Spinal cord (tissue), 10 donors: Measurements from ENCODE around the gene LBX1. TPM values are rescaled to one million over a fixed set of nuclear protein-coding genes. Genes with fewer than 3 reads are reported as not detected.

Source experiments
- DNase-seq, 6 donors: peaks; one replicate each; pipeline versions ENCODE4 v3.0.0 to v3.0.0-alpha.2; 2013 to 2015; ENCODE audit warnings: low spot score in 6 of 6, low read depth in 4 of 6
- H3K27ac ChIP-seq: one replicate; pipeline ENCODE4 v1.5.1; 2013; ENCODE audit warnings: low read depth, low read length, control low read depth
- H3K27me3 ChIP-seq: one replicate; pipeline ENCODE4 v1.6.1; 2013; ENCODE audit warnings: low read length; ENCODE audit not compliant: control insufficient read depth, insufficient read depth
- H3K36me3 ChIP-seq: one replicate; pipeline ENCODE4 v1.6.1; 2013; ENCODE audit warnings: low read length; ENCODE audit not compliant: control insufficient read depth, insufficient read depth
- H3K4me1 ChIP-seq: one replicate; pipeline ENCODE4 v1.6.1; 2013; ENCODE audit warnings: low read length; ENCODE audit not compliant: control insufficient read depth, insufficient read depth
- H3K4me3 ChIP-seq: one replicate; pipeline ENCODE4 v1.5.1; 2013; ENCODE audit warnings: low read depth, low read length, control low read depth
- H3K9me3 ChIP-seq: one replicate; pipeline ENCODE4 v1.6.1; 2013; ENCODE audit warnings: low read length; ENCODE audit not compliant: control insufficient read depth, insufficient read depth
- WGBS: methylation state at CpG from one replicate; pipeline ENCODE4 v1.1.5; 2013; ENCODE audit warnings: missing lambda C conversion rate; ENCODE audit not compliant: insufficient coverage; 5-methylcytosine and 5-hydroxymethylcytosine counted together
- polyA plus RNA-seq, 2 donors: library from polyadenylated mRNA; unstranded; fragments of 120-200 nt; gene quantifications; one replicate each; pipeline ENCODE4 v1.2.1, GENCODE V29; 2013; ENCODE audit not compliant: insufficient read length in 2 of 2
- total RNA-seq, 2 donors: library from RNA; depleted of rRNA in 1 of 2; stranded (reverse); fragments of 120-200 nt in 1 of 2; fragments of >200 nt in 1 of 2; gene quantifications; one replicate each; pipeline versions ENCODE4 v1.2.3 to v1.2.4, GENCODE V29; 2013 to 2014
- donor health status: healthy.

Gene LBX1
- total and polyA plus RNA-seq, 4 donors: 1.9 to 27.5 (median 15.0) TPM

DNA sequence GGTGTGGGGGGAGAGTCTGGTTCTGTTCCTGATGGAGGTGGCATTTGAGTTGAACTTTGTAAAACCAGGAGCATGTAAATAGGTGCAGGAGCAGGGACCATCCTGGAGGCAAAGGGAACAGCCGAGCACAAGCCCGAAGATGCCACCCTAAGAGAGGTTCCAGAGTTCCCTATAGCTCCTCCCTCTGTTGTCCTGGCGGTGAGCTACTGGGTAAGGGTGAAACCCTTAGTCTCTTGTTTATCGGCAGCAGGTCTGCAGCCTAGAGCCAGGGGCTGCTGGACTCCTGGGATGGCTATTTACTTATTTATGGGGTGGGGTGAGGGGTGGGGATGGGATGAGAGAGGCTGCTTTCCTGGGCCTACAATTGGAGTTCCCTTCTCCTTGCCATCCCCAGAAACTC, 6.5 kb upstream of the LBX1 start:
- H3K4me3 ChIP-seq: no peak overlapping the region
- DNase-seq: no peak
- 18% methylated on average over 3 of the region's 4 CpGs for WGBS
- no peaks in the 10 kb centered on the region for H3K9me3 ChIP-seq
- no peak overlapping the region for H3K27ac ChIP-seq
- peaks cover 12% of the 10 kb centered on the region for H3K36me3 ChIP-seq
- peaks cover 97% of the 10 kb centered on the region for H3K27me3 ChIP-seq
- peaks cover 34% of the 10 kb centered on the region for H3K4me1 ChIP-seq

DNA sequence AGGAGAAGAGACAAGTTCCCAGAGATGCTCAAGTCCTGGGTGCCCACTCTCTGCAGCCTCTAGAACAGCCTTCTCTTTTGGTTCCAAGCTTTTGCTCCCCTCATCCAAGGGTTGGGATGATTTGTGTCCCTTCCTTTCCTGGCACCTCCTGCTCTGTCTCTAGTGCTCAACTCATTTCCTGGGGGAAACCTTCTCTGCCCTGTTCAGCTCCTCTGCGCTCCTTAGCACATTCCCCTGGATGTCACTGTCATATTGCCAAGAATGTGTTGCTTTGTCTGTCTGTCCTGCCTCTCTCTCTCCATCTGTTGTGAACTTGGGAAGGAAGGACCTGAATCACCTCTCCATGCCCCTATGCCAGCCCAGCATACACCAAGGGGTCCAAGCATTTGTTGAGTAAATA, 5.1 kb upstream of the LBX1 start:
- no peaks in the 10 kb centered on the region for H3K9me3 ChIP-seq
- WGBS: 0% methylated on average over 1 of the region's 1 CpG
- H3K36me3 ChIP-seq: peaks cover 12% of the 10 kb centered on the region
- DNase-seq: no peak
- H3K4me3 ChIP-seq: no peak overlapping the region
- no peak overlapping the region for H3K27ac ChIP-seq
- H3K4me1 ChIP-seq: peaks cover 48% of the 10 kb centered on the region
- peaks cover 100% of the 10 kb centered on the region for H3K27me3 ChIP-seq

DNA sequence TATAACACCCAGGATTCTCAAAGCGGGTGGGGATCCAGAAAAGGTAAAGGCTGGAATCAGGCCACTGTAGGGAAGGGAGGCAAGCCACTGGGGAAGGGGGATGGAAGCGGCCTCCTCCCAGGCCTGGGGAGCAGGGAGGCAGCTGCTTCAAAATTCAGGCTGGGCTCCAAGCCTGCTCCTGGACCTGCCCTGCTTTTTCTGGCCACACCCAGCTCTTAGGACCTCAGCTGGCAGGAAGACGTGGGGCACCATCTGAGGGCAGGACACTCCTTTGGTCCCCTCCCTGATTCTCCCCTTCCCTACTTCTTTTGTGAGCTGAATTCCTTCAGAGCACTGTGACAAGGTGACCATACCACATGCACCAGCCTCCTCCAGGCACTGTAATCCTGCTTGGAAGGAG, 4.6 kb upstream of the LBX1 start:
- Histone ChIP-seq H3K27me3 (peaks cover 100% of the 10 kb centered on the region), H3K4me1 (peaks cover 52% of the 10 kb centered on the region), H3K4me3 (no peak overlapping the region), H3K27ac (no peak overlapping the region), H3K36me3 (peaks cover 12% of the 10 kb centered on the region), H3K9me3 (no peaks in the 10 kb centered on the region)
- DNase-seq: no peak
- 25% methylated on average over 1 of the region's 3 CpGs for WGBS

DNA sequence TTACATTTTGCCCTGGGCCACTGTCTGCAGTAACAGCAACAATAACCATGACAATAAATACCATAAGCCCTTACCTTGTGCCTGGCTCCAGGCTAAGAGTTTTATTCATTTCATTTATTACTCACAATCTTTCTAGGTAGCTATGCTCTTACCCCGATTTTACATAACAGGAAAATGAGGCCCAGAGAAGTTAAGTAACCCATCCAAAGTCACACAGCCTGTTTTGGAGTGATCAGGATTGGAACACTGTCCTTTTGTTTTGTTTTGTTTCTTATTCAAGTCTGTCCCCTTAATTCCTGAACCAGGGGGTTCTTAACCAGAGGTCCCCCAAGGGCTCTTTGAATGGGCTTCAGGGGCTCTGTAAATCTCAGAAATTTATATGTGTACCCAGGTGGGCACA, 4.2 kb upstream of the LBX1 start:
- no peak overlapping the region for H3K4me3 ChIP-seq
- H3K9me3 ChIP-seq: no peaks in the 10 kb centered on the region
- H3K27ac ChIP-seq: no peak overlapping the region
- DNase-seq: no peak
- H3K36me3 ChIP-seq: peaks cover 10% of the 10 kb centered on the region
- peaks cover 98% of the 10 kb centered on the region for H3K27me3 ChIP-seq
- no CpG with 5 or more reads among the region's 1 CpG for WGBS
- H3K4me1 ChIP-seq: peaks cover 51% of the 10 kb centered on the region

DNA sequence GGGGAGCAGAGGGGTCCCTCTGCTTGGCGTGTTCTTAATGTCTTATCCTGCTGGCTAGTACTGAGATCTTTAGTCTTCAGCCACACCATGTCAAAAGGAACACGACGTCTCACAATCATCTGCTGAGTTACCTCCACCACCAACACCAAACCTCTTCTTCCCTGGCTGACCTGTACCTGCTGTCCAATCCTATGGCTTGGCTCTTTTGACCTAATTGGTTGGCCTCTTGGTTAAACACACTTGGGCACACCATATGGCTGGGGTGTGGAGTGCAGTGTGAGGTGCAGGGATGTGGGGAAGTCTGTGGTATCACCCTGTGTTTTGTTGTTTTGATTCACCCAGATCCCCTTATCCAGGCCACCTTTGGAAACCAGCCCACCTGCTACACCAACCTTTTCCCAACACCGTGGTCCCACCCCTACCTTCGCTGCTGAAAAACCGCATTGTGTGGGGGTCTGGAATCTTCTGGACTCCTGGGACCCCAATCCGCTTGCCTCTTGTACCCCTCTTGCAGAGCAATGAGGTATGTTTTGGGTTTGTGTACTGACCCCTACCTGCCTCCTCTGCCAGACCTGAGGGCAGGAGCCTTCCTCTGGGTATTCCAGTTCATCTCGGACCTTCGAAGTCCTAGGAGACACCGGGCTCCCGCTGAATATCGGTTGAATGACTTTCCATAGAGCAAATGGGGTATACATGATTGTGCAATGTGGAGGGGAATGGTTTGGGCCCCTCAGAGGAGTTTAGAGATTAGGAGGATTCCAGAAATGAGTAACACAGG, 2.8 kb upstream of the LBX1 start:
- Histone ChIP-seq H3K27me3 (peaks cover 98% of the 10 kb centered on the region), H3K27ac (no peak overlapping the region), H3K4me3 (no peak overlapping the region), H3K9me3 (no peaks in the 10 kb centered on the region), H3K4me1 (peaks cover 51% of the 10 kb centered on the region), H3K36me3 (peaks cover 5% of the 10 kb centered on the region)
- WGBS: 25% methylated on average over 7 of the region's 12 CpGs
- no peak for DNase-seq

DNA sequence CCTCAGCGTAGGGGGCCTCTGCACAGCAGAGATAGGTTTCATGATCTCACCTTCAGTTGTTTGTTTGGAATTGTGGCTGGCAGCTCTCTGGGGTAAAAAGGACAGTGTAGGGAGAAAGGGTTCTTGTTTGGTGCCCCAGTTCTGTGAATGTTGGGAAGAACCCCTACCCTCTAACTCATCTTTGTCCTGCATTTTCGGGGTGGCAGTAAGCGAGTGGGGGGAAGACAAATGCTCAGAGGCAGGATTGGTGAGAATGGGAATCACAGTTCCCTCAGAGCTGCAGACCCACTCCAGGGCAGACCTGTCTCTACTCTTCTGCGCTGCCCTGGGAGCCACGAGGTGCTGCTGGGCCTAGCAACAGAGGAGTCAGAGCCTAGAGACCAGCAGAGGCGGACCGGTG, 1.8 kb upstream of the LBX1 start:
- H3K27ac ChIP-seq: no peak overlapping the region
- H3K4me3 ChIP-seq: no peak overlapping the region
- H3K36me3 ChIP-seq: peaks cover 3% of the 10 kb centered on the region
- no peaks in the 10 kb centered on the region for H3K9me3 ChIP-seq
- DNase-seq: peak in 1 of 6 donors; percentile 25
- WGBS: 49% methylated on average over 6 of the region's 7 CpGs
- H3K4me1 ChIP-seq: peaks cover 51% of the 10 kb centered on the region
- peaks cover 98% of the 10 kb centered on the region for H3K27me3 ChIP-seq

DNA sequence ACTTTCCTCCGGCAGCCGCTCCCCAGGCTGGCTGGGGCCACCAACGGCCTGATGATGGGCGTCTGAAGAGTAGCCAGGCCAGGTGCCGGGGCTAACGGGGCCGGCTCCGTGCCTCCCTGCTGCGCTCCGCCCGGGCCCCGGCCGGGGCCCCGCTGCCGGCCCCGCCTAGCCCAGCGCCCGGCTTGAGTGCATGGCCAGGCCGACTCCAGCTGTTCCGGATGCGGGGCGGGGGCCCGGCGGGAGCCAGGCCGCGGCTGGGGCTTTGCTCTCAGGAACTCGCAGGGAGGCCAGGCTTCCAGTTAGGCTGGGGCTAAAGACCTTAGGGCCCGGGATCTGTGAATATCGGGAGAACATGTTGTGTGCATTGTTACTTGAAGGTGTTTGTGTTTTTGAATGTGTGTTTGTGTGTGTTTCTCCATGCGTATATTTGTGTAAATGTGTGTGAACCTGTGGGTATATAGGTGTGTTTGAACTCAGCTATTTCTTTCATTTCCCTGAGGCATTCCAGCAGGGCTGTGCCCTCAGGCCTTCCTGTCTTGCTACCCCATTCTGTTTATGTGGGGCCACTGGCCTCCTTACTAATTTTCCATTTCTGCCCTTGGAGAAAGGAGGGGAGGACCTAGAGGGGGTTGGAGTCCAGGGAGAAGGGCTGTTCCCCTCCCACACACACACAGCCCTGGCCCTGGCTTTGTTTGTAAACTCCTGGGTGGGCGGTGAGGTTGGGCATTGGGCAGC, 1.1 kb upstream of the LBX1 start:
- Histone ChIP-seq H3K4me1 (peaks cover 56% of the 10 kb centered on the region), H3K4me3 (peak overlapping the region; percentile 31)
- DNase-seq: peak in 1 of 6 donors; percentile 36

DNA sequence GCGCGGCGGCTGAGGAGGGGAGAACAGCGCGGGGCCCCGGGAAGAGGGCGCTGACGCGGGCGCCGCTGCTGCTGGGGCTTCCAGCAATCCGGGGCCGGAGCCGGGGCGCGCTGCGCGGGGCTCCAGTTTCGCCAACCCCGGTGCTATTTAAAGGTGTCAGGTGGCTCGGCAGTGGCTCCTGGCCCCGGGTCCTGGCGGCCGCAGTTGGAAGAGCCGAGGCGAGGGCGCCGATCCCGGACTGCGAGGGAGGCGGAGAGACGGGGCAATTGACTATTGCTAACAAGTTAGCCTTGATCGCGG, 347 bp downstream of the LBX1 start:
- H3K4me3 ChIP-seq: no peak overlapping the region
- peaks cover 95% of the 10 kb centered on the region for H3K27me3 ChIP-seq
- peaks cover 2% of the 10 kb centered on the region for H3K36me3 ChIP-seq
- DNase-seq: no peak
- H3K4me1 ChIP-seq: peaks cover 63% of the 10 kb centered on the region
- no peak overlapping the region for H3K27ac ChIP-seq
- 0% methylated on average over 34 of the region's 34 CpGs for WGBS
- H3K9me3 ChIP-seq: no peaks in the 10 kb centered on the region

More for the DNA sequence above, 1.1 kb upstream of the LBX1 start:
- Histone ChIP-seq H3K36me3 (peaks cover 3% of the 10 kb centered on the region), H3K27me3 (peaks cover 98% of the 10 kb centered on the region), H3K9me3 (no peaks in the 10 kb centered on the region), H3K27ac (no peak overlapping the region)
- WGBS: 3% methylated on average over 30 of the region's 31 CpGs

DNA sequence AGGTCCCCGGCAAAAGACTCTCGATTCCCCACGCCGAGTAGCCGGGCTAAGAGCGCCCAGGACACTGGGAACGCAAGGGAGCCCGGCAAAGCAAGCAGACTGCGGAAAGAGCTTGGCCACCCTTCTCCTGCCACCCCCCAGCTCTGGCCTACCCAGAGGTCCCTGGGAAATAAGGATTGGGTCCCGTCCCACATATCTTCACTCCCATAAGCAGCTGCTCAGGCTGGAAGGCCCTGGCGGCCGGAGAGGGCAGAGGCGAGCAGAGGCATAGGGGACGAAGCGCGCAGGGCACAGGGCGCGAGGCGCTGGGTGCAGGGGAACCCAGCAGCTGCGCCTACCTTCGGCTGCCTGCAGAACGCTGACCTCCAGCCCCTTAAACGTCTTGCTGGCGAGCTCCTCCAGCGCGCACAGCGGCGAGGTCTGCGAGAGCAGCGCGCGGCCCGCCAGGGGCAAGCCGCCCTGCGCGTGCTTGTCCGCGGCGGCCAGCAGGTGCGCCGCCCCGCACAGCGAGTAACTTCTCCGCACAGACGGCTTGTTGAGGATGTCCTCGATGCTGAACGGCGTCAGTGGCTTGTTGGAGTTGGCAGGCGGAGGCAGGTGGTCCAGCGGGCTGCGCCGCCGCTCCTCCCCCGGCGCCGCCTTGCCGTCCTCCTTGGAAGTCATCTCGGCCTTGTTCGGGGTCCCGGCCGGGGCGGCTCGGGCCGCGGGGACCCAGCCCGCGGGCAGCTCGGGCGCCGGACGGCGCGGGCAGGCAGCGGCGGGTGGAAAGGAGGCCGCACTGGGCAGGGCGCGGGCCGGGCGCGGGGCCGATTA, 904 bp downstream of the LBX1 start:
- H3K36me3 ChIP-seq: no peaks in the 10 kb centered on the region
- under 1% methylated on average over 81 of the region's 82 CpGs for WGBS
- H3K9me3 ChIP-seq: no peaks in the 10 kb centered on the region
- H3K4me1 ChIP-seq: peaks cover 68% of the 10 kb centered on the region
- DNase-seq: peak in 2 of 6 donors; percentile 27 to 61
- peak overlapping the region; percentile 26 for H3K4me3 ChIP-seq
- H3K27ac ChIP-seq: peak overlapping the region; percentile 25
- H3K27me3 ChIP-seq: peaks cover 95% of the 10 kb centered on the region
